RWPE1 (cell line): ENCODE results near the gene UNC5B.

Source experiments
- CTCF ChIA-PET: fragments of 350-600 bp; sonication (Branson Sonifier 250); formaldehyde crosslinking; extraction: SDS; loops from one replicate; lab custom pipeline; 2021; lab: Yijun Ruan, JAX
- POLR2A ChIA-PET: fragments of 400-600 bp; formaldehyde crosslinking; extraction: SDS; loops from one replicate; lab custom pipeline; 2020; ENCODE audit warnings: antibody characterized with exemption; ENCODE audit not compliant: low non-redundant PET; lab: Yijun Ruan, JAX
- DNase-seq: peaks from one replicate; pipeline ENCODE4 v3.0.0; 2012; ENCODE audit warnings: low spot score
- H3K27ac ChIP-seq: fragments of 450-650 bp; 2 replicates; pipeline ENCODE4 v1.5.1; 2017
- TF ChIP-seq, protein P1 (sequence below): fragments of 450-650 bp; conservative IDR thresholded peaks from 2 replicates; pipeline ENCODE4 v1.5.1; 2017; ENCODE audit warnings: low read depth, mild to moderate bottlenecking

Gene UNC5B

DNA sequence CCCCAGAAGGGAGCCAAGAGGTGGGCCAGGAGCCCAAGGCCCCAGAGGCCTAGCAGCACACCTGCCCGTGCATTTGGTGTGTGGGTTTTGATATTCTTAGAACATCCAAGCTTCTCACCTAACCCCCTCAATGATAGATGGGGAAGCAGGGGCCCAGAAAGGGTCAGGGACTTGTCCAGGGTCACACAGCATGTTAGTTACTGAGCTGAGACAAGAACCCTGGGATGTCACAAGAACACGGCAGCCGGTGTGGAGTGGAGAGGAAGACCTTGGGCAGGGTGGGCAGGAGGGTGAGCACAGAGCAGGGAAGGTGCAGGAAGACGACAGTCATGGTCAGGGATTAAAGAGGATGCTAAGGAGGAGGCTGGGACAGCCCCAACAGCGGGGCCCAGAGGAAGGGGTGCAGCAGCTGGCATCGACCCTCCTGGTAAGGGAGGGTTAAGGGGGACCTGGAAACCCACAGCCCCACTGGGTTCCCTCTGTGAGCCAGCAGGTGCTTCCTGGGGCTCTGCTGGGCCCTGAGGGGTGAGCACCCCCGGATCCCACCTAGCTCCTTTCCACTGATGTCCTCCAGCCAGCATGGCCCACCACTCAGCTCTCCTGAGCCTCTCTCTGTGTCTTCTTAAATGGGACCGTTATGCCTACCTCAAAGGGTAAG lies 44.4 kb downstream of the UNC5B start:
- peak overlapping the region; percentile 99 for H3K27ac ChIP-seq
- CTCF ChIA-PET = interaction anchor here (0.5 to 1.8 kb wide), 3 partner anchors 10 to 47 kb away, joined by 3 to 5 read pairs (median 3); no protein-coding TSS in a partner anchor
- DNase-seq = no peak
- POLR2A ChIA-PET = no interaction called here
- TF ChIP-seq, protein P1, sequence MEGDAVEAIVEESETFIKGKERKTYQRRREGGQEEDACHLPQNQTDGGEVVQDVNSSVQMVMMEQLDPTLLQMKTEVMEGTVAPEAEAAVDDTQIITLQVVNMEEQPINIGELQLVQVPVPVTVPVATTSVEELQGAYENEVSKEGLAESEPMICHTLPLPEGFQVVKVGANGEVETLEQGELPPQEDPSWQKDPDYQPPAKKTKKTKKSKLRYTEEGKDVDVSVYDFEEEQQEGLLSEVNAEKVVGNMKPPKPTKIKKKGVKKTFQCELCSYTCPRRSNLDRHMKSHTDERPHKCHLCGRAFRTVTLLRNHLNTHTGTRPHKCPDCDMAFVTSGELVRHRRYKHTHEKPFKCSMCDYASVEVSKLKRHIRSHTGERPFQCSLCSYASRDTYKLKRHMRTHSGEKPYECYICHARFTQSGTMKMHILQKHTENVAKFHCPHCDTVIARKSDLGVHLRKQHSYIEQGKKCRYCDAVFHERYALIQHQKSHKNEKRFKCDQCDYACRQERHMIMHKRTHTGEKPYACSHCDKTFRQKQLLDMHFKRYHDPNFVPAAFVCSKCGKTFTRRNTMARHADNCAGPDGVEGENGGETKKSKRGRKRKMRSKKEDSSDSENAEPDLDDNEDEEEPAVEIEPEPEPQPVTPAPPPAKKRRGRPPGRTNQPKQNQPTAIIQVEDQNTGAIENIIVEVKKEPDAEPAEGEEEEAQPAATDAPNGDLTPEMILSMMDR = no peak

DNA sequence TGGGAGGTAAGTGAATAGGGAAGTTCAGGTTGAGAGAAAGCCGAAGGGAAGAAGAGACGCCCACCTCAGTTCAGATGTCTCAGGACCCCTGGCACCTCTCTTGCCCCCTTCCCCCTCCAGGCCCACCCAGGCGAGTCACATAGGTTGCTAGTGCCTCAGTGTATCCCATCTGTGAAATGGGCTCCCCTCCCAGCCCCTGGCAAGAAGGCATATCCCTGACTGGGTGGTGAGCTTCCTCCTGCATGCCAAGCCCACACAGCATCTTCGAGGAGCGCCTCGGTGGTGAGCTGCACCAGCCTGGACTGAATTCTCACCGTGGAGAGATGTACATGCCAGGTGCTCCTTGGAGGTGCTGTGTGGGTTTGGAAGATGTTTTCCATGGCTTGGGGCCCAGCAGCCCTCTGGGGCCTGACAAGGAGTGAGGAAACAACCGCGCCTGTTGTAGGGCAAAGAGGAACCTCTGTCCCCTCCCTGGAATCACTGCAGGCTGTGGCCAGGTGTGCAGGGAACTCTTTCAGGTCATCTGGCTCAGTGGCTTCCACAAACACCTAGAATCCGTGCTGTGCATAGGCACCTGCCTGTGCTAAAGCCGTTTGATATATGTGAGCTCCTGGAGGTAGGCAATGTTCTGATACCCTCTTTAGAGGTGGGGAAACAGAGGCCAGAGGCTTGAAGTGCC lies 45.1 kb downstream of the UNC5B start:
- peak overlapping the region; percentile 99 for H3K27ac ChIP-seq
- ChIA-PET CTCF (interaction anchor here (0.6 to 1.8 kb wide), 4 partner anchors 10 to 48 kb away, joined by 3 to 6 read pairs (median 4); no protein-coding TSS in a partner anchor), POLR2A (no interaction called here)
- no peak for DNase-seq
- TF ChIP-seq, protein P1 = no peak

DNA sequence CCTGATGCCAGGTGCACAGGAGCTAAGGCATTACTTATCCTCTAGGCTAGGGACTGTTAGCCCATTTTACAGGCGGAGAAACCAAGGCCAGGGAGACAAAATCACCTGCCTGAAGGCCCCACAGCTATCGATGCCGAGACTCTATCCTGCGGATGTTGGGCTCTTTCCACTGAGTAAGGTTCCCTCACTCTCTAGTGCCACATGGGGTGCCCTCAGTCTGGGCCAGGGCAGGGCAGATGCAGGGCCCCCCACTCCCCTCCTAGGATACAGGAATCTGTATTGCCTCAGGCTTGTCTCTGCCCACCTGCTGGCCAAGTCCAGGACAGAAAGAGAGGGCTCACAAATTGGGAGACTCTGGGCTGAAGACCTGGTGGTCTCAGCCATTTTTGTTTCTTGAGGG lies 45.7 kb downstream of the UNC5B start:
- DNase-seq = no peak
- ChIA-PET POLR2A (no interaction called here), CTCF (interaction anchor here (0.6 to 1.8 kb wide), 4 partner anchors 9 to 49 kb away, joined by 3 to 6 read pairs (median 4); no protein-coding TSS in a partner anchor)
- peak overlapping the region; percentile 99 for H3K27ac ChIP-seq
- TF ChIP-seq, protein P1 = no peak

DNA sequence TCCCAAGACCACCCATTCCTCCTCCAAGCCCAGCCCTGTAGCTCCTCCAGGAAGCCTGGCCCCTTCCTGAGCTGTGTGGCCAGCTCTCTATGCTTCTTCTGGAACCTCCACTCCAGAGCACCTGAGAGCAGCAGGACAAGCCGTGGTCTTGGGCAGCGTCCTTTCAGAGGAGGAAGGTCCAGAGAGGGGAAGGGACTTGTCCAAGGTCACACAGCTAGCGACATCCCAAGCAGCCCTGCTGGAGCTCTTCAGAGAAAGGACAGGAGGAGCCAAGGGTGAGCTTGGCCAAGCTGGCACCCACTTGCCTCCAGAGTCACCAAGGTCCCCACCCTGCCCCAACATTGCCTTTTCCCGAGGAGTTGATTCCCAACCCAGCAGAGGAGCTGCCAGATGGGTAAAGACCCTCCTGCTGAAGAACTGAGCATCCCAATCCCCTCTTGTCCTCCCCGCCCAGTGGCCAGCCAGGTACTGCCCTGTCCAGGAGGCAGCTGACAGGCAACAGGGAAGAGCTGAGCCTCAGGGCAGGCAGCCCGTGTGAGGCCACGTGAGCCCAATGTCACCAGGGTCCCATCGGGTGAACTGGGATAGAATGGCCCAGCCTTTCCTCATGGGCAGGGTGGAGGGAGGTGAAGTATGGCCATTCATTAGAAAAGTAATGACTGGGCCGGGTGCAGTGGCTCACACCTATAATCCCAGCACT lies 46.2 kb downstream of the UNC5B start:
- no peak for DNase-seq
- H3K27ac ChIP-seq = peak overlapping the region; percentile 99
- CTCF ChIA-PET = interaction anchor here (0.6 to 2.0 kb wide), 6 partner anchors 11 to 232 kb away, joined by 3 to 8 read pairs (median 4); no protein-coding TSS in a partner anchor
- POLR2A ChIA-PET = no interaction called here
- TF ChIP-seq, protein P1 = no peak

DNA sequence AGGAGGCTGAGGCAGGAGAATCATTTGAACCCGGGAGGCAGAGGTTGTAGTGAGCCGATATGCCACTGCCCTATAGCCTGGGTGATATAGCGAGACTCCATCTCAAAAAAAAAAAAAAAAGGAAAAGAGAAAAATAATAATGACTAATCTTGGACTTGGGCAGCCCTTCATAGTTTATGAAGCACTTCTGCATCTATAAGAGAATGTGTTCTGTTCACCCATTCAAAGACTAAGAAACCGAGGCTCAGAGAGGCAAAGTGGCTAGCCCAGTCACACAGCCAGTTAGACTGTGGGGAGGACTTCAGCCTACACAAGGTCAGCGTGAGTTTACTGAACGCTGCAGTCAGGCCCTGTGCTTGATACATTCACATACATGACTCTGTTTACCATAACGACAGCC lies 46.9 kb downstream of the UNC5B start:
- ChIA-PET POLR2A (no interaction called here), CTCF (interaction anchor here (0.6 to 2.0 kb wide), 5 partner anchors 12 to 233 kb away, joined by 3 to 8 read pairs (median 4); no protein-coding TSS in a partner anchor)
- TF ChIP-seq, protein P1 = no peak
- no peak for DNase-seq
- peak overlapping the region; percentile 99 for H3K27ac ChIP-seq

DNA sequence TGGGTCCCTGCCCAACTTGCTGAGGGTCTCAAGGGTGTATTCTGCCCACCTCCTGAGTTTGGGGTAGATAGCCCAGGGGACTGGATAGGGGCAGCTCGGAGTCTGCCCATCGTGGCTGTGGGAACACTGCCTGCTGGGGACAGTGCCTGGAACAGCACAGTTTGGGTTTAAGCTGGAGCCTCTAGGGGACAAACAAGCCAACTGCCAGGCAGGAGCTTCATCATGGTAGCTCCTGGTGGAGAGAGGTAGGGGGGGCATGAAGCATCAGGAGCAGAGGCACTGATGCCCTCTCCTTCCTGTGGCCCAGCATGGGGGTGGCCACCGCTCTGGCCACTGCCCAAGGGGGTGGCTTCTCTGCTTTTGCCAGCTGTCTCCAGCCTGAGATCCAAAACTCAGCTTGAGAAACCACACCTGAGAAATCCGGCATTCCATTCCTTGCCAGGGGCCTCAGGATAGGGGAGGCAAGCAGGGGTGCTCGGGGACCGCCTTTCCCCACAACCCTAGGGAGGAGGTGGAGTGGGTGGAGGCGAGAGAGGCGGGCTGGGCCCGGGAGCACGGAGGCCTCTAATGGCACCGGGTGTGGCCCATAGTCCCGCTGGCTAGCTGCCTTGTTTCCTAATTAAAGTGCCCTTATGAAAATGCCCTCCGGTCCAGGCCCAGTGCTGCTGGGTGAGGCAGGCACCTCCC lies 47.6 kb downstream of the UNC5B start:
- CTCF ChIA-PET = interaction anchor here (0.6 to 2.0 kb wide), 9 partner anchors 8 to 474 kb away, joined by 3 to 8 read pairs (median 5); no protein-coding TSS in a partner anchor
- H3K27ac ChIP-seq = peak overlapping the region; percentile 99
- peak; percentile 49 for DNase-seq
- POLR2A ChIA-PET = interaction anchor here (0.7 to 0.9 kb wide), 2 partner anchors 13 to 42 kb away, joined by 4 to 7 read pairs; no protein-coding TSS in a partner anchor
- TF ChIP-seq, protein P1 = no peak
